G401.6 (cell line): ENCODE measurements around the gene GABRG3.
"Not testable (repeated sequence)": the region's sequence is repeated elsewhere in the genome, so short reads cannot be mapped to it uniquely, and the experiment has no call there.

Source experiments
- FAIRE-seq: peaks from 2 replicates; lab custom pipeline; 2012; peaks lifted over from hg19 to GRCh38; lab: Jason Lieb, UNC

Gene GABRG3

GRCh38 chr15:27183201-27183600 is 212.2 kb downstream of the GABRG3 start:
- FAIRE-seq, result no peak

GRCh38 chr15:27191515-27191914 is 220.5 kb downstream of the GABRG3 start:
- not testable (repeated sequence) for FAIRE-seq

GRCh38 chr15:27196691-27197090 is 225.7 kb downstream of the GABRG3 start:
- no peak for FAIRE-seq

GRCh38 chr15:27201425-27201824 is 230.4 kb downstream of the GABRG3 start:
- no peak for FAIRE-seq

GRCh38 chr15:27210176-27210575 is 239.2 kb downstream of the GABRG3 start:
- FAIRE-seq, result no peak

GRCh38 chr15:27214032-27214431 is 243.1 kb downstream of the GABRG3 start:
- no peak for FAIRE-seq

GRCh38 chr15:27214961-27215360 is 244.0 kb downstream of the GABRG3 start:
- FAIRE-seq, result no peak

GRCh38 chr15:27218426-27218825 is 247.4 kb downstream of the GABRG3 start:
- FAIRE-seq, result no peak

- no peak for FAIRE-seq
Measured at GRCh38 chr15:27219636-27220035, 248.7 kb downstream of the GABRG3 start.

- FAIRE-seq, result no peak
Measured at GRCh38 chr15:27220199-27220598, 249.2 kb downstream of the GABRG3 start.

GRCh38 chr15:27222479-27222878 is 251.5 kb downstream of the GABRG3 start:
- no peak for FAIRE-seq

GRCh38 chr15:27223179-27223578 is 252.2 kb downstream of the GABRG3 start:
- no peak for FAIRE-seq

GRCh38 chr15:27231811-27232210 is 260.8 kb downstream of the GABRG3 start:
- no peak for FAIRE-seq

- no peak for FAIRE-seq
Measured at GRCh38 chr15:27232876-27233275, 261.9 kb downstream of the GABRG3 start.

- no peak for FAIRE-seq
Measured at GRCh38 chr15:27234593-27234992, 263.6 kb downstream of the GABRG3 start.

- FAIRE-seq, result no peak
Measured at GRCh38 chr15:27235161-27235560, 264.2 kb downstream of the GABRG3 start.

- no peak for FAIRE-seq
Measured at GRCh38 chr15:27235681-27236080, 264.7 kb downstream of the GABRG3 start.

- FAIRE-seq, result no peak
Measured at GRCh38 chr15:27237319-27237939, 266.4 kb downstream of the GABRG3 start.

GRCh38 chr15:27238209-27238608 is 267.2 kb downstream of the GABRG3 start:
- no peak for FAIRE-seq

GRCh38 chr15:27238707-27239423 is 267.9 kb downstream of the GABRG3 start:
- no peak for FAIRE-seq

GRCh38 chr15:27241943-27242342 is 271.0 kb downstream of the GABRG3 start:
- no peak for FAIRE-seq

- no peak for FAIRE-seq
Measured at GRCh38 chr15:27244047-27244446, 273.1 kb downstream of the GABRG3 start.

- FAIRE-seq, result no peak
Measured at GRCh38 chr15:27248251-27248650, 277.3 kb downstream of the GABRG3 start.
